Regular cardiac myocyte (primary cell): Measurements from ENCODE around the gene DRP2. TPM values are rescaled to one million over a fixed set of nuclear protein-coding genes. Genes with fewer than 3 reads are reported as not detected.

ENCODE experiments used
- total RNA-seq: library from RNA; depleted of rRNA; stranded (reverse); fragments of >200 nt; gene quantifications from 2 replicates; pipeline ENCODE4 v1.2.3, GENCODE V29; 2014

Gene DRP2, protein sequence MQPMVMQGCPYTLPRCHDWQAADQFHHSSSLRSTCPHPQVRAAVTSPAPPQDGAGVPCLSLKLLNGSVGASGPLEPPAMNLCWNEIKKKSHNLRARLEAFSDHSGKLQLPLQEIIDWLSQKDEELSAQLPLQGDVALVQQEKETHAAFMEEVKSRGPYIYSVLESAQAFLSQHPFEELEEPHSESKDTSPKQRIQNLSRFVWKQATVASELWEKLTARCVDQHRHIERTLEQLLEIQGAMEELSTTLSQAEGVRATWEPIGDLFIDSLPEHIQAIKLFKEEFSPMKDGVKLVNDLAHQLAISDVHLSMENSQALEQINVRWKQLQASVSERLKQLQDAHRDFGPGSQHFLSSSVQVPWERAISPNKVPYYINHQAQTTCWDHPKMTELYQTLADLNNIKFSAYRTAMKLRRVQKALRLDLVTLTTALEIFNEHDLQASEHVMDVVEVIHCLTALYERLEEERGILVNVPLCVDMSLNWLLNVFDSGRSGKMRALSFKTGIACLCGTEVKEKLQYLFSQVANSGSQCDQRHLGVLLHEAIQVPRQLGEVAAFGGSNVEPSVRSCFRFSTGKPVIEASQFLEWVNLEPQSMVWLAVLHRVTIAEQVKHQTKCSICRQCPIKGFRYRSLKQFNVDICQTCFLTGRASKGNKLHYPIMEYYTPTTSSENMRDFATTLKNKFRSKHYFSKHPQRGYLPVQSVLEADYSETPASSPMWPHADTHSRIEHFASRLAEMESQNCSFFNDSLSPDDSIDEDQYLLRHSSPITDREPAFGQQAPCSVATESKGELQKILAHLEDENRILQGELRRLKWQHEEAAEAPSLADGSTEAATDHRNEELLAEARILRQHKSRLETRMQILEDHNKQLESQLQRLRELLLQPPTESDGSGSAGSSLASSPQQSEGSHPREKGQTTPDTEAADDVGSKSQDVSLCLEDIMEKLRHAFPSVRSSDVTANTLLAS
- total RNA-seq, result 2.5 and 9.6 TPM in 2 replicates

DNA sequence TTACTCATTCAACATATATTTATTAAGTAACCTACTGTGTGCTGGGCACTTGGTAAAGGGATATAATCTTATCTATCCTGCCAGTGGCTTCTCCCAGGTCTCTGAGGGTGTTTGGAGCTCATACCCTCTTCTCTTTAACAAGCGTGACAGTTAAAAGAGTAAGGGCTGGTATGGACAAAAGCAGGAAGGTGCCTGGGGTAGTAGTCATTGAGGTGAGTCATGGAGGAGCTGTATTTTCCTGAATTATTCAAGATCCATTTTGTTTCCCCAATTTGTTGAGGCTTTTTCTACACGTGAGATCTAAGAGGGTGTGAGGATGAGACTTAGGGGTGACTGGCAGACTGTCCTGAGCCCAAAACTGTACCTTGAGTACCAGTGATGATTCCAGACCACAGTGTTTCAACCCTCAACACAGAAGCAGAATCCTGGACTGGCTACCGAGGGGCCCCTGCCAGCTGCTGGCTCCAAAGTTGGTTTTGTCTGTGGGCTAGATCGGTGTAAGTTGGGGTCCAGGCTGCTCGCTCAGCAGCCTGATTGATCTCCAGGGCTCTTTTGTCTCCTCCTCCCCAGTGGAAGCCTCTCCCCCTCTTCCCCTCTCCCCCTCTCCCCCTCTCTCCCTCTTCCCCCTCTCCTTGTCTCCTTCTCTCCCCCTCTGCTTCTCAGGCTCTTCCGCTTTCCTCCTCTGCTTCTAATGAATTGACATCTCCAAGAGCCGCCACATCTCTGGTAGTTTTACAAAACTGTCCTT is at the start of gene DRP2:
Gene DRP2, plus strand, starts transcription at position 671 of the 748 bp plus-strand sequence. CDS start 11,862 bp downstream, outside the sequence.

DNA sequence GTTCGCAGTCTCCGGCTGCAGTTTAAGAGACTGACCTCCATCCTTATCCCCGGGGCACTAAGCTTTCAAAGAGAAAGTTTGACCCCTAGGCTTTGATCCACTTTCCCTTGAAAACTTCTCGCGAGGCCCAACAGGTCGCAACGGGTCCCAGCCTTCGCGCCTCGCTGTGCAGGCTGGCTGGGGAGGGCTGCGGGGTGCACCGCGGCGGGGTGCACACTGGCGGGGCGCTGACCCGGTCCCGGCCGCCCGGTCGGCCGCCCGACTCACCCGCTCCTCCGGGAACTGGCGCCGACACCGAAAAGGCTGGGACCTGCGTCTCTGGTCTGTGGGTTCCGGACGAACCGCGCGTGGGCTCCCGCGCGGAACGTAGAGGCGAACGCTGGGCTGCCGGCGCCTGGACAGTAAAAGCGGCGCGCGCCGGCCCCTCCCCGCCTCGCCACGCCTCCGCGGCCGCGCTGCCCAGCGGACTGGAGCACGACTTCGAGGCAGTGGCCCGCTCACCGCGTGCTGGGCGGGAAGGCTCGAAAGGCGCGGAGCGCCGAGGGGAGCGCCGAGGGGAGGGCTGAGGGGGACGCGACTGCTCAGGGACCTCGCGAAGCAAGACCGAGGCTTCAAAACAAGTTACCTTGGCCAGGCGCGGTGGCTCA is 71.5 kb downstream of the DRP2 start, which contains the start of gene TAF7L:
Gene TAF7L, minus strand, starts transcription at position 378 of the 647 bp plus-strand sequence. CDS start 3,791 bp downstream, outside the sequence.

Other genes with a start within 250 kb of the DRP2 start
- 11.6 and 18.8 TPM in 2 replicates for gene TRMT2B, start 167.7 kb upstream of the DRP2 start, total RNA-seq
- 5.1 and 8.2 TPM in 2 replicates for gene TMEM35A, start 140.9 kb upstream of the DRP2 start, total RNA-seq
- gene CENPI, start 121.6 kb upstream of the DRP2 start, total RNA-seq, result 7.3 and 33.5 TPM in 2 replicates
- gene TAF7L, start 71.5 kb downstream of the DRP2 start, total RNA-seq, result 0.38 and 1.1 TPM in 2 replicates
- gene TIMM8A, start 129.0 kb downstream of the DRP2 start, total RNA-seq, result 2.5 and 9.0 TPM in 2 replicates
- not detected in 2 replicates for gene BTK, start 166.4 kb downstream of the DRP2 start, total RNA-seq
- 278 and 320 TPM in 2 replicates for gene RPL36A, start 171.2 kb downstream of the DRP2 start, total RNA-seq
- 27.3 and 38.0 TPM in 2 replicates for gene GLA, start 188.1 kb downstream of the DRP2 start, total RNA-seq
- gene HNRNPH2, start 188.4 kb downstream of the DRP2 start, total RNA-seq, result 64.5 and 96.4 TPM in 2 replicates